Tongue (tissue), 2 donors: ENCODE measurements around the gene RINT1. TPM values are rescaled to one million over a fixed set of nuclear protein-coding genes. Genes with fewer than 3 reads are reported as not detected.
"Not testable (repeated sequence)": the region's sequence is repeated elsewhere in the genome, so short reads cannot be mapped to it uniquely, and the experiment has no call there.

ENCODE experiments used
- DNase-seq: peaks from one replicate; pipeline ENCODE4 v3.0.0-alpha.2; 2015
- total RNA-seq: library from RNA; depleted of rRNA; stranded (reverse); fragments of >200 nt; gene quantifications from one replicate; pipeline ENCODE4 v1.2.3, GENCODE V29; 2014

The RINT1 gene
- total RNA-seq, 1 donor from 2014 or later = 15.2 TPM

- peak; percentile 13 for DNase-seq
Measured at GRCh38 chr7:105532709-105533460, 884 bp downstream of the RINT1 start.

GRCh38 chr7:105538339-105538738, 6.3 kb downstream of the RINT1 start:
- no peak for DNase-seq

DNA sequence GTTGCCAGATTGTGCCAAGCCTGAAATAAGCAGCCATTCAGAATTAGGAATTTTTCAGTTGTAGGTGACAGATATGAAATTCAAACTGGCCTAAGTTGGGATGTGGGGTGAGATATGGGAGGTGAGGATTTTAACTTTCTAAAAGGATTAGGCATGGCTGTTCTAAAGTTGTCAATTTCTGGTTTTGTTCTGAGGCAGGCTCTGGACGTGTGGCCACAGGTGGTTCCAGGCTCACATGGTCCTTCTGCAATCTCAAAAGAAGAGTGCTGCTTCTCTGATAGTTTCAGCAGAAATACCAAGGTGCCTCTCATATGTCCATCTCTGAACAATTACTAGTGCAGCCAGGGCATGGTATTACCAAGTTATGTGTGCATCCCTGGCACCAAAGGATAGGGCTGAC, 27.9 kb downstream of the RINT1 start:
- DNase-seq = no peak

- no peak for DNase-seq
Measured at GRCh38 chr7:105565190-105565589, 33.2 kb downstream of the RINT1 start.

DNA sequence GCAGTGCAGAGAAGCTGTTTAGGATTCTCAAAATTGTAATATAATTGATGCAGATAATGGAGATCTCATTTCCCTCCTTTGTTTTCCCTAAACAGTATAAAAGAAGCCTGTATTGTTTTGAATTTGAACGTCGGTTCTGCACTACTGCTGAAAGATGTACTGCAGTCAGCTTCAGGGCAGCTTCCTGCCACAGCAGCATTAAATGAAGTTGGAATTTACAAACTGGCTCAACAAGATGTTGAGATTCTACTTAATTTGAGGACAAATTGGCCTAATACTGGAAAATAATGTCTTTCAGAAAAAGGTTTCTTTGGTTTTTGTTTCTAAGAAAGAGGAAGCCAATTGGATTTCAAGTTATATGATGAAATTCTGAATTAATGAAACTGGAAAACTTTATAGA, 35.0 kb downstream of the RINT1 start:
- no peak for DNase-seq

DNA sequence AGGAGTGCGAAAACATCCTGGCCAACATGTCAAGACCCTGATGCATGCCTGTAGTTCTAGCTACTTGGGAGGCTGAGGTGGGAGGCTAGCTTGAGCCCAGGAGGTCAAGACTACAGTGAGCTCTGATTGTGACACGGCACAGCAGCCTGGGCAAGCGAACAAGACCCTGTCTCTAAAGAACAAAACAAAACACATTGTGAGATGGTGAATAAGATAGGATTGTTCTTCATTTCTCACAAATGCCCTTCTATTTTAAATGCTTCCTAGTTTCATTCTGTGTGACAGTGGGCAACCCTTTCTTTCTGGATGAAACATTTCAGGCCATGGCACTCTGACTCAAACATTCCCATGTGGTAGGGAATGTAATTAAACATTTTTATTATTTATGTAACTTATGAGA, 35.8 kb downstream of the RINT1 start:
- DNase-seq = no peak

GRCh38 chr7:105571891-105572290, 39.9 kb downstream of the RINT1 start:
- DNase-seq = no peak

DNA sequence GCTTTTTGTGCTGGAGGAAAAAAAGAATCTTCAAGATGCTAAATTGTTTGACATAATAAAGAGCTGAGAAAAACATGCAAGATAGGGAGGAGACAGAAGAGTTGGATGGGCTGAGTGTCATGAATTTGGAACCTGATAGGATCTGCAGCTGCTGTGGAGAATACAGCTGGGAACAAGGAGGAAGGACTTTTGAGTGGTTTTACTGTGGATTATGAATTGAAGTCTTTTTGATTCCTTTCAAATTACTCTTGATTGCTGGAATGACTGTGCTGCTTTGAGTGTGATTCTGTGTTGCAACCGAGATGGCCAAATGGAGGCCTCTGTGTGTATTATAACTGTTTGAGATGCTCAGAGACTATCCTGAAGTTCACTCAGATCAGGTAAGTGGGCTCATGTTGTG, 45.2 kb downstream of the RINT1 start:
- peak; percentile 72 for DNase-seq

- DNase-seq = no peak
Measured at GRCh38 chr7:105578496-105578895, 46.5 kb downstream of the RINT1 start.

DNA sequence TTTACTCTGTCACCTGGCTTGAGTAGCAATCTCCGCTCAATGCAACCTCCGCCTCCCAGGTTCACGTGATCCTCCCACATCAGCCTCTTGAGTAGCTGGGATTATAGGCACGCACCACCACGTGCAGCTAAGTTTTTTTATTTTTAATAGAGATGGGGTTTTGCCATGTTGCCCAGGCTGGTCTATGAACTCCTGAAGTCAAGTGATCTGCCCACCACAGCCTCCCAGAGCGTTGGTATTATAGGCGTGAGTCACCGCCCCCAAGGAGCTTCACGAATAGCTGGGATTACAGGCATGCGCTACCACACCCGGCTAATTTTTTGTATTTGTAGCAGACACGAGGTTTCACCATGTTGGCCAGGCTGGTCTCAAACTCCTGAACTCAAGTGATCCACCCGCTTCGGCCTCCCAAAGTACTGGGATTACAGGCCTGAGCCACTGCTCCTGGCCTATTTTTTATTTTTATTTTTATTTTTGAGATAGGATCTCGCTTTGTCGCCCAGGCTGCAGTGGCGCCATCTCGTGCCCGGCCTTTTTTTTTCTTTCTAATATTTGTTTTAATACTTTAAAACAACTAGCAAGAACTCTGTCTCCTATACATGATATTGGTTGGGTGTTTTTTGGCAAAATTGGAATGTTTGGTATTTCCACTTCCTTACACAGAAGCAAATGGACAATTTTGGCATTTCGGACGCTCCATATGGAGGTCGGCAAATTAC, 48.2 kb downstream of the RINT1 start:
- DNase-seq = no peak

- DNase-seq = peak; percentile 69
Measured at GRCh38 chr7:105581066-105581811, 49.2 kb downstream of the RINT1 start, which contains the start of gene EFCAB10. Gene EFCAB10 (minus strand): TSS chr7:105581493. CDS start chr7:105581463, 30 bp downstream.

DNA sequence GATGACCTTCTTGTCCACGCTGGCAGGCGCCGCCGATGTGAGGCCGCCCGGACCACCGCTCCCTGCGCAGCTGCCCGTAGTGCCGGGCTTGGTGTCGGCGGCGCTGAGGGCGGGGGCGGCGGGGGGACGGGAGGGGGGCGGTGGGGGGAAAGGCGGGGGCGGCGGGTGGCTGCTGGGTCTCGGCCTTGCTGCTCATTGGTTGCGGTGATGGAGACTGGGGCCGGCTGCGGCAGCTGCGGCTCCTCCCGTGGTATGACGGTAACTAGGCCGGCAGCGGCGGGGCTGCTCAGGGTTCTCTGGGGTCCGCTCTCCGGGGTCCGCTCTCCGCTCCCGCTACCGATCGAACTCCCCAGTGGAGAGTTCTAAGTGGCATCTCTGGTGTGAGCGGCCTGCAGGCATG, 51.1 kb downstream of the RINT1 start:
- DNase-seq = no peak

GRCh38 chr7:105584165-105584564, 52.2 kb downstream of the RINT1 start:
- DNase-seq = no peak

DNA sequence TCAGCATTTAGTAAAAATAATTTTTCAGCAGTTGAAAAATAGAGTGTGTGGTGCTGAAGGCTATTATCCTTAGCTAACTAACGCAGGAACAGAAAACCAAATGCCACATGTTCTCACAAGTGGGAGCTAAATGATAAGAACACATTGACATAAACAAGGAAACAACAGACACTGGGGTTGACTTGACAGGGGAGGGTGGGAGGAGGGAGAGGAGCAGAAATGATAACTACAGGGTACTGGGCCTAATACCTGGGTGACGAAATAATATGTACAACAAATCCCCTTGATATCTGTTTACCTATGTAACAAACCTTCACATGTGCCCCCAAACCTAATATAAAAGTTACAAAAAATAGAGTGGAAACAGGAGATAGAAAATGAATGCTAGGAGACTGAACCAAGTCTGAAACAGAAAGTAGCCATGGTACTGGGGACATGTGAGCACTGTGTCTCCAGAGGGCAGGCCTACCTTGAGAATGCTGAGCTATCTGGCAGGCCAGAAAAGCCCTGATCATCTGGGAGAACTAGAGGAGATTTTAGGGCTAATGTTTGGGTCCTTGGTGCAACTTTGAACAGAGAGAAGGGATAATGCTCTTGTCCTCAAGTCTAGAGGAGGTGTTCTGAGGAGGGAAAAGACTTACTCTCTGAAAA, 54.0 kb downstream of the RINT1 start:
- no peak for DNase-seq

DNA sequence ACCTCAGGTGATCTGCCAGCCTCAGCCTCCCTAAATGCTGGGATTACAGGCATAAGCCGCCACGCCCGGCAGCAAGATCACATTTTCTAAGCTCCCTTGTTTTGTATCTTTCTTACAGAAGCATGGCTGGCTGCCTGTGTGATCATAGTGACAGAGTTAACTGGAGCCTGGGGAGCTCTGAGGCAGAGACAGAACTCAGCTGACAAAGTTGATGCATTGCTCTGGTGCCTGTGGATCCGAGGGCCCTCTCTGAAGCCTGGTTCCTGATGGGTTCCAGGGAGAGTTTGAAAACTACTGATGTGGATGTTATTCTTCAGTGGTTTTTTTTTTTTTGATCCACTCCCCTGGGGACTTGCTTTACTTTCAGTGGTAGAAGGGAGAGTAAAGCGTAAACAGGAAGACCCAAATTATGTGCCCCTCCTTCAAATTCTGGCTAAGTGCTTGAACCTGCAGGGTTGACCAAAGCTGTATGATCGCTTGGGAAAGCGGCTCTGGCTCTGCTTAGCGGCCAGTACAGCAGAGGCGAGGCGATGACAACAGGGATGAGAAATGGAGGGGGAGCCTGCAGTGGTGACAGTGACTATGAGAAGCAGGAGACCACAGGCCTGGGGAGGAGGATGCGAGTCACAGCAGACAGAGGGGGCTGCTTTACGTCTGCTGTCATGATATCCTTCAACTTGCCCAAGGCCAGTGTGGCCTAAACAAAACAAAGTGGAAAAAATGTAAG, 56.1 kb downstream of the RINT1 start:
- DNase-seq = no peak

GRCh38 chr7:105589356-105590077, 57.5 kb downstream of the RINT1 start:
- peak; percentile 83 for DNase-seq

DNA sequence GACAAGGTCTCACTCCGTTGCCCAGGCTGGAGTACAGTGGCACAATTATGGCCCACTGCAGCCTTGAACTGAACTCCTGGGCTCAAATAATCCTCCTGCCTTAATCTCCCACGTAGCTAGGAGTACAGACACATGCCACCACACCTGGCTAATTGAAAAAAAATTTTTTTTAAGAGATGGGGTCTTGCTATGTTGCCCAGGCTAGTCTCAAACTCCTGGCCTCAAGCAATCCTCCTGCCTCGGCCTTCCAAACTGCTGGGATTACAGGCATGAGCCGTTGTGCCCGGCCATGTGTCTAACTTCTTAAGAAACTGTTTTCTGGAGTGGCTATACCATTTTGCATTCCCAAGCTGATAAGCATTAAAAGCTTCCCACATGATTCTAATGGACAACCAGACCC, 58.8 kb downstream of the RINT1 start:
- no peak for DNase-seq

GRCh38 chr7:105591522-105591921, 59.5 kb downstream of the RINT1 start:
- no peak for DNase-seq

DNA sequence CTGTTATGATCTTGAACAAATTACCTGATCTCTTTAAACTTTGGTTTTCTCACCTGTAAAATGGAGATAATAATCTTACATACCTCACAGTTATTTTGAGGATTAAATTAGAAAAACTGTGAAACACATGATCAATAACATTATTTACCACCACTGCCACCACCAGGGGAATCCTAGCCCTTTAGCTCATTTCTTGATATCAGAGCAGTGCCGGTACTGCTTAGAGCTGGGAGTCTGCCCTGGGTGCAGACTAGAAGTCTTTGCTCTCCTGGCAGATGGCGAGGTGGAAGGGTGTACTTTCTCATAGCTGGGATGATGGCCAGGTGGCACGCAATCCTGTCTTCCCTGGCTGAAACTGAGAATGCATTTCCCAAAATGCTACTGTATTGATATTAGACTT, 62.0 kb downstream of the RINT1 start:
- no peak for DNase-seq

- DNase-seq = no peak
Measured at GRCh38 chr7:105596866-105597265, 64.9 kb downstream of the RINT1 start.

GRCh38 chr7:105599080-105599479, 67.1 kb downstream of the RINT1 start:
- not testable (repeated sequence) for DNase-seq
